Stimulated activated CD4-positive, alpha-beta T cell treated with anti-CD3 and anti-CD28 coated beads, Interleukin-15, amount 100 ng/mL, for 24 hours (primary cell): ENCODE data around the gene ARL9.

Experiments
- DNase-seq: peaks from one replicate; pipeline ENCODE4 v3.0.0-alpha.2; 2020

Gene ARL9

DNA sequence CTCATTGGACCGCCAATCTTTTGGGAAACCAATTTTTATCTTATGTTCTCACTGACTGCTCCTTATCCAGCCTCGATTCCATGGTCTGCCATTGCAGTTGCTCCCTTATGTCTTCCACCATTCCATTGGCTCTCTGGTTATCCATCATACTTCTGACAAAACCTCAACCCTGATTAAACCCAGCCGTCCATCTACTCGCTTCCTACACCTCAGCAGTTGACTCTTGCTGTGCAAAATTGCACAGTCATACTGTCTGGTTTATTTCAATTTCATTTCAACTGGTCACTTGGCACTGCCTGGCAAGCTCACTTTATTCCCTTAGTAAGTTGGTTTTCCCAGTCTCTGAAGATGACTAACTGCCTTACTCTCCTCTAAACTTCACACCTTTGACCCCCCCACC, 26.2 kb downstream of the ARL9 start:
- DNase-seq: no peak

DNA sequence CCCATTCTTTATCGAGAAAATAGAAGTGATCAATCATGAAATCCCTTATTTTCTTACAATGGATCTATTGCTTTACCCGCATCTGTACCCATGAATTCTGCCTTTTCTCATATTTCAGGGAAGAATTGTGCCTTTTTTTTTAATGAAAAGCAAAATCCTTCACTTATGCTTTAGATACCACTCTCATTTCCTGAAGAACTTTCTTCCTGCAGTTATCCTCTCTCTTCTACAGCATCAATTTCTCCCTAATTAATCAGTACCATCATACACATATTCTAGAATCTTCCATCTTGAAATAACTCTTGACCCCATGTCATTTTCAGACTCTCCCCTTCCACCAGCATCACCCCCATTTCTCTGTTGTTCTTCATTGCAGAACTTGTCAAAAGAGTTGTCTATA, 26.6 kb downstream of the ARL9 start:
- no peak for DNase-seq

DNA sequence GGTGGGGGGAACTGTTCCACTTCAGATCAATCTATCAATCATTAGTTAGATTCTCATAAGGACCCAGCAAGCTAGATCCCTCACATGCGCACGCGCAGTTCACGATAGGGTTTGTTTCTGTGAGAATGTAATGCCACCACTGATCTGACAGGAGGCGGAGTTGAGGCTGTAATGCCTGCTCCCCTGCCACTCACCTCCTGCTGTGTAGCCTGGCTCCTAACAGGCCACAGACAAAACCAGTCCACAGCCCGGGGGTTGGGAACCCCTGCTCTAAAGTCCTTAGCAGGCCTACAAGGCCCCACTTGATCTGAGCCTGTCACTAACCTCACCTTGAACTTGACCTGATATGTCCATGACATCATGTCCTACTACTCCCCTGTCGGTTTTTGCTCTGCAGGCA, 30.3 kb downstream of the ARL9 start:
- DNase-seq: no peak

DNA sequence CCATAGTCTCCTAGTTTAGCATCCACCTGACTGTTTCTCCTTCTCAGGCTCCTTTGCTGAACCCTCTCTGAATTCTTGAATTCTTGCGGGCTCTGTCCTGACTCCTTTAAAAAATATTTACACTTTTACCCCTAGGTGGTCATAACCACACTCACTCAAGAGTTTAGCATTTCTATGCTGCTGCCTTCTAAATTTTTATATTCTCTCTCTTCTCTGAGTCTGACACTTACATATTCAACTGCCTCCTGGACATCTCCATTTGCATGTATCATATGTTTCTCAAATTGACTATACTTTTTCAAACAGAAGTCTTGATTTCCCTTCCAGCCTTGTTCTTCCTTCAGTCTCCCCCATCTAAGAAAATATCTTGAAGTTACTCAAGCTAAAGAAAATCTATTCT, 31.6 kb downstream of the ARL9 start:
- no peak for DNase-seq

DNA sequence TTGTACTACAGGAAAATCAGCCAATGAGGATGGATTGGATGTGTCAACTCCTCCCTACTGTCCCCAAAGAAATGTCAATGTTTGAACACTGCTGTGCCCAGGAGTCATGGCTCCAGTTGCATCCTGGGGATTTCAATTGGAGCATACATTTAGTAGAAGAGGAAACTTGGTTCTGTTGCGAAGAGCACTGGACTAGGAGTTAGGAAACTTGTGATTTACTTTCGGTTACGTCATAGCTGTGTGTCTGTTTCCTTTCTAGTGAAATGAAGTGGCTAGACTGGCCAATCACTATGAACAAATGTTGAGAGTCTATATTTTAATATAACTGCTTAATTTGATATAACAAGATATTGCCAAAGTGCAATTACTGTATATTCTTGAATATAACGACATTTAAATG, 35.2 kb downstream of the ARL9 start:
- DNase-seq: no peak

DNA sequence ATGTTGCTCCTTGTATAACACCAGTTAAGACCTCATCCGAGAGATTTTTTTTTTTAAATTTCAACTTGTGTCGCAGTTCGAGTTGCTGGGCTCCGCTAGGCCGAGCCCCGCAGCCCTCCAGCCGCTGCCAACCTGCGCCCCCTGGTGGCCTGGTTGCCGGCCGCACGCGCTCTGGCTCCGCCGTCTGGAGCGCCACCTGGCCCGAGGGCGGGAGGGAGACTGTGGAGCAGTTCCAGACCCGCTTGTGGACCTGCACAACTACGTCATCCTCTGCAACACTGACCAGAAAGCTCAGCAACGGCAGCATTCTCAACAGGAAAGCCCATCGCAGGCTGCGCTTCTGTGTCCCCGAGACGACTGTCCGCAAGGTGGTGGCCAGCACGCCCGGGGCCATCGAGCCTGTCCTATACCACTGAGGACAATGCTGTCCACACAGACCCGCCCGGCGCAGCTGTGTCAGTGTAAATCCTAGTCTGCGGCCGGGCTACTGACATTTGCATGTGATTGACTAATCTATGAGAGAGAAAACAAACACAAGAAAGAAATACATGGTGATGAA, 39.1 kb downstream of the ARL9 start:
- peak; percentile 90 for DNase-seq

DNA sequence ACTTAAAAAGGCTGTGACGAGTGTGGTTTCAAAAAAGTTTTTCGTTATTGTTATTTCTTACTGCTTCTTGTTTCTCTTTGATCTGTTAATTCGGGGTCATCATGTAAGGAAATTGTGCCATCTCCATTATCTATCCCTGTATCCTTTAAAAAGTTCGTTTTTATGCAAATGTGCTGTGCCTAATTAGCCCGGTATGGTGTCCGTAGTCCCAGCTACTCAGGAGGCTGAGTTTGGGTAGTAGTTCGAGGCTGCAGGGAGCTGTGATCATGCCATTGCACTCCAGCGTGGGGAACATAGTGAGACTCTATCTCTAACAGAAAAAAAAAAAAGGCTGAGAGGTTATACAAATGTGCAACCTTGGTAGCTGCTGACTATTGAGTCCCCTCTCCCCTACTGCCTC, 45.1 kb downstream of the ARL9 start:
- no peak for DNase-seq

DNA sequence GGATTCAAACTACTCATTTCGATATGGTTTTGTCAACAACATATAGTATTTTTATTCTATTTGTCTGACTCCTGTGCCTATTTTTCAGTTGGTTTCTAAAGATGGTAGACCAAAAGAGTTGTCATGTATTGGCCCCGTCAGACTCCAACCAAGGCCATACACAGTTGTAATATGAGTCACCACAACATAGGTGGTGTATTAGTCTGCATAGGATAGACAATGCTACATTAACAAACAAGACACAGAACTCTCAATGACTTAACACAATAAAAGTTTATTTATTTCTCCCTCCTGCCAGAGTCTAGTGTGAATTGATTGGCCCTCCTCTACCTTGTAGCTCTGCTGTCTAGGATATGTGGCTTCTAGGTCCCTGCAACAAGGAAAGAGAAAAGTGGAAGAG, 45.9 kb downstream of the ARL9 start:
- DNase-seq: no peak

DNA sequence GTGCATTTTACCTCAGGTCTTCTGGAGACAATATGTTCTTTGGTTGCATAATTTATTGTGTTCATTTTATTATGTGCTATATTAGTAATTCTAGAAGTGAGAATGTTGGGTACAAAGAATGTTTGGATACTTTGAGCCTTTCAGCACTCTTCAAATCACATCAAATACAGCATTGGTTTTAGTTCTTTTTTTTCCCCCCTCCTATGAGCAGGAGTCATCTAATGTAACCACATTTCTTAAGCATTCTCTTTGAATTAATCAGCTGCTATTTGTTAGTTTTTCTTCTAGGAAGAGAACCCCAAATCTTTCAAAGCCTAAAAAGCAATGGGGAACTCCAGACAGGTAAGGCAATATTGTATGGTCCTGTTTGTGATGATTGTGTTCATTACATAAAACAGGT, 46.7 kb downstream of the ARL9 start:
- no peak for DNase-seq

DNA sequence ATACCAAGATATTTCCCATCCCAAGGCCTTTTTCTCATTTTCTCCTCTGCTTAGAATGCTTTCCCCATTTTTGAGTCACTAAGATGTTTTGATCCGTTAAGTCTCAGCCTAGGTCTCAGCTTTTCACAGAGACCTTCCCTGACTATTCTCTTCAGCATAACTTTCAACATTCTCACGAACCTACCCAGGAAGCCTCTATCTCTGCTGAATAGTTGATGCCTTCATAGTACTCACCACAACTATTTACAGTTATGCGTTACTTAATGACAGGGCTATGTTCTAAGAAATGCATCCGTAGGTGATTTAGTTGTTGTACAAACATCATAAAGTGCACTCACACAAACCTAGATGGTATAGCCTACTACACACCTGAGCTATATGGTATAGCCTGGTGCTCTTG, 64.5 kb downstream of the ARL9 start:
- DNase-seq: no peak
